ENCODE measurements around the gene DLEC1.

GRCh38 chr3:38028621-38029361 is 10.2 kb upstream of the DLEC1 start:
- no peak for TF ChIP-seq POLR2AphosphoS5 (IDR thresholded peaks at IDR 0.05)
- no peak for TF ChIP-seq CTCF (IDR thresholded peaks at IDR 0.05)
- no peak for TF ChIP-seq POLR2A (IDR thresholded peaks at IDR 0.05)

Measured in gastroesophageal sphincter (tissue), 3 donors.